ENCODE data around the gene PLCG2. TPM values are rescaled to one million over a fixed set of nuclear protein-coding genes. Genes with fewer than 3 reads are reported as not detected.

Gene PLCG2
- total RNA-seq, 1 experiment from 2014 or later: 6.0 TPM

GRCh38 chr16:81796583-81797346 is 17.7 kb downstream of the PLCG2 start:
- DNase-seq: no peak
- Histone ChIP-seq H2BK20ac (ENCODE audit: low read depth, low read length, poor library complexity, severe bottlenecking) (no peak overlapping the region), H3K23ac (ENCODE audit: insufficient read length, low read depth, low read length) (no peak overlapping the region), H4K8ac (replicated peaks; ENCODE audit: insufficient read length, low read depth, low read length) (no peak overlapping the region), H3K23me2 (ENCODE audit: insufficient read length, low read depth, low read length, poor library complexity, severe bottlenecking) (no peaks in the 10 kb centered on the region), H2BK12ac (ENCODE audit: insufficient read length, low read depth, low read length) (no peak overlapping the region), H3K4me2 (ENCODE audit: insufficient read depth, insufficient read length, low read length) (no peak overlapping the region), H3T11ph (ENCODE audit: low read length) (no peak overlapping the region), H3K79me1 (ENCODE audit: insufficient read depth, low read depth, low read length, poor library complexity, severe bottlenecking) (no peaks in the 10 kb centered on the region), H3K18ac (ENCODE audit: insufficient read length, low read depth, low read length) (no peak overlapping the region), H3K56ac (ENCODE audit: insufficient read length, low read depth, low read length) (no peak overlapping the region), H4K91ac (ENCODE audit: insufficient read length, low read depth, low read length) (no peak overlapping the region), H2AK5ac (ENCODE audit: insufficient read length, low read length) (no peak overlapping the region), H3K4me1 (ENCODE audit: insufficient read depth, low read length) (no peaks in the 10 kb centered on the region), H2AFZ (ENCODE audit: low read length) (no peak overlapping the region), H3K79me2 (ENCODE audit: insufficient read depth, low read length) (no peaks in the 10 kb centered on the region), H2BK120ac (ENCODE audit: low read depth, low read length, poor library complexity, severe bottlenecking) (no peak overlapping the region), H4K20me1 (ENCODE audit: control insufficient read depth, insufficient read depth, insufficient read length) (no peaks in the 10 kb centered on the region), H3K9me3 (ENCODE audit: control insufficient read depth, low read depth, low read length) (no peaks in the 10 kb centered on the region), H3K4ac (ENCODE audit: low read depth, low read length) (no peak overlapping the region), H2BK5ac (ENCODE audit: insufficient read length, low read length) (no peak overlapping the region), H3K27me3 (ENCODE audit: insufficient read depth, low read length) (no peaks in the 10 kb centered on the region), H3K14ac (ENCODE audit: insufficient read depth, low read length) (no peak overlapping the region), H2BK15ac (ENCODE audit: low read depth, low read length) (no peak overlapping the region), H3K9ac (ENCODE audit: extremely low read depth, insufficient read length, low read length) (no peak overlapping the region), H3K27ac (ENCODE audit: insufficient read length, low read depth, low read length) (no peak overlapping the region), H4K5ac (ENCODE audit: insufficient read length, low read depth, low read length) (no peak overlapping the region)
- WGBS (ENCODE audit: extremely low coverage, insufficient read length, low lambda C conversion rate): no CpG with 5 or more reads among the region's 10 CpGs
- Mint-ChIP-seq H3K27me3 (ENCODE audit: low read depth) (no peaks in the 10 kb centered on the region; the same call in none of the 2 replicates), H3K4me1 (peaks cover 7 to 11% of the 10 kb centered on the region in 2 experiments), H3K36me3 (ENCODE audit: insufficient read depth in 1 of 3, low read depth in 3 of 3) (no peaks in the 10 kb centered on the region; a peak in 1 of 7 replicates), H3K9me3 (no peaks in the 10 kb centered on the region), H3K4me3 (no peak overlapping the region), H3K27ac (no peak overlapping the region; a peak in 1 of 7 replicates)
- TF ChIP-seq CTCF (conservative IDR thresholded peaks at IDR 0.05): no peak
